K562 (cell line): Measurements from ENCODE around the gene DNAJC17. TPM values are rescaled to one million over a fixed set of nuclear protein-coding genes. Genes with fewer than 3 reads are reported as not detected.

ENCODE experiments used
- REST ChIP-seq, 2 experiments: fragments of 450-650 bp; formaldehyde crosslinking in 1 of 2; IDR thresholded peaks; 2 replicates each; pipeline versions ENCODE4 v1.4.0 to v1.6.1; 2014 to 2020; ENCODE audit warnings: mild to moderate bottlenecking in 2 of 2, borderline replicate concordance in 1 of 2, low read depth in 1 of 2
- polyA plus RNA-seq, 8 experiments: library from polyadenylated mRNA; depleted of rRNA in 4 of 8; stranded (reverse) in 5 of 8; unstranded in 3 of 8; fragments of >200 nt; fragmentation: Nextera tagmentation in 2 of 8; fragmentation: Illumina TruSeq in 1 of 8; extraction: Ambion mirVana in 2 of 8; extraction: Trizol in 1 of 8; gene quantifications; 2 replicates each; pipeline versions ENCODE4 v1.2.1 to v1.2.3, GENCODE V29; 2011 to 2014; ENCODE audit warnings: inconsistent platforms in 1 of 8, missing spikeins in 1 of 8
- total RNA-seq, 7 experiments: library from RNA; depleted of rRNA in 6 of 7; stranded (reverse); fragments of >200 nt in 6 of 7; fragmentation: Illumina TruSeq in 2 of 7; extraction: Trizol in 2 of 7; gene quantifications; 2 replicates each; pipeline versions ENCODE4 v1.2.1 to v1.2.3, GENCODE V29; 2011 to 2021; ENCODE audit warnings: low replicate concordance in 1 of 7

Gene DNAJC17
- total and polyA plus RNA-seq, 9 of the 15 experiments (the other 6 are each of a cell fraction or from before 2014, with no cell fraction given) = 2.4 to 79.4 (median 44.2) TPM

- TF ChIP-seq REST (IDR thresholded peaks at IDR 0.05; ENCODE audit: borderline replicate concordance) = peak; percentile 70; the same call in 1 of the 2 replicates
- no peak for TF ChIP-seq REST (CRISPR knock-in tag; IDR thresholded peaks at IDR 0.05; ENCODE audit: low read depth)
- TF ChIP-seq, all 486 proteins: peak for 3
Measured at GRCh38 chr15:40785164-40785563, 22.1 kb downstream of the DNAJC17 start (continued).
